Gastrocnemius medialis (tissue), 4 donors: ENCODE measurements around the gene TMEM243.

Experiments used
- CTCF ChIP-seq, 5 experiments: fragments of 450-650 bp in 3 of 5; fragments of 200-600 bp in 2 of 5; sonication (generic) in 2 of 5; IDR thresholded peaks in 4 of 5; conservative IDR thresholded peaks in 1 of 5; 1 replicate in 4 of 5; 2 replicates in 1 of 5; pipeline ENCODE4 v1.5.1; 2016 to 2019; ENCODE audit warnings: antibody characterized with exemption in 5 of 5, mild to moderate bottlenecking in 3 of 5, moderate library complexity in 3 of 5
- POLR2A ChIP-seq, 2 donors: fragments of 450-650 bp; IDR thresholded peaks; one replicate each; pipeline ENCODE4 v1.6.1; 2017; ENCODE audit warnings: antibody characterized with exemption in 2 of 2, mild to moderate bottlenecking in 2 of 2, moderate library complexity in 2 of 2

GRCh38 chr7:87170828-87171227, 48.7 kb downstream of the TMEM243 start:
- TF ChIP-seq CTCF (IDR thresholded peaks at IDR 0.05 in 4 of 5, conservative IDR thresholded peaks at IDR 0.05 in 1 of 5) (no peak), POLR2A (IDR thresholded peaks at IDR 0.05) (no peak)
